WTC11 (cell line): ENCODE measurements around the gene TMEM176B. TPM values are rescaled to one million over a fixed set of nuclear protein-coding genes. Genes with fewer than 3 reads are reported as not detected.

Source experiments
- ATAC-seq: fragments of 200-7000 bp; cut with Tn5 transposase; 2 replicates; pipeline ENCODE4 v1.10.0; 2021; ENCODE audit warnings: mild to moderate bottlenecking, moderate library complexity
- CTCF ChIA-PET: fragments of 300-600 bp; sonication (Branson Sonifier 250); formaldehyde crosslinking; loops from one replicate; lab custom pipeline; 2021; ENCODE audit warnings: antibody characterized with exemption; lab: Charles Lee
- POLR2A ChIA-PET: fragments of 350-600 bp; sonication (Branson Sonifier 250); formaldehyde crosslinking; loops from one replicate; lab custom pipeline; 2021; ENCODE audit warnings: antibody characterized with exemption; lab: Charles Lee
- DNase-seq: peaks from one replicate; pipeline ENCODE4 v3.0.0; 2021; ENCODE audit warnings: low spot score
- H3K27ac Mint-ChIP-seq: 2 replicates; pipeline ENCODE4 v1.8.0; 2021; ENCODE audit warnings: mixed read lengths
- H3K27me3 Mint-ChIP-seq: 2 replicates; pipeline ENCODE4 v1.8.0; 2021; ENCODE audit warnings: low read depth, mild to moderate bottlenecking, moderate library complexity, mixed read lengths
- H3K36me3 Mint-ChIP-seq: 2 replicates; pipeline ENCODE4 v1.8.0; 2021; ENCODE audit warnings: mixed read lengths
- H3K4me1 Mint-ChIP-seq: 2 replicates; pipeline ENCODE4 v1.8.0; 2022; ENCODE audit warnings: mixed read lengths
- H3K4me3 Mint-ChIP-seq: 2 replicates; pipeline ENCODE4 v1.8.0; 2021; ENCODE audit warnings: mild to moderate bottlenecking, moderate library complexity, mixed read lengths
- H3K9me3 Mint-ChIP-seq: 2 replicates; pipeline ENCODE4 v1.8.0; 2021; ENCODE audit warnings: mixed read lengths
- AFF4 ChIP-seq: sonication (generic); formaldehyde crosslinking; IDR thresholded peaks from 2 replicates; pipeline ENCODE4 v1.8.1; 2023; ENCODE audit warnings: mild to moderate bottlenecking, missing genetic modification reagents, borderline replicate concordance
- ATF1 ChIP-seq: sonication (generic); formaldehyde crosslinking; IDR thresholded peaks from 2 replicates; pipeline ENCODE4 v1.8.1; 2023; ENCODE audit warnings: mild to moderate bottlenecking, moderate library complexity, missing genetic modification reagents
- CDX4 ChIP-seq: fragments of 250-450 bp; sonication (Bioruptor Pico); IDR thresholded peaks from 2 replicates; pipeline ENCODE4 v1.9.0; 2021; ENCODE audit warnings: moderate library complexity, mild to moderate bottlenecking, inconsistent platforms, borderline replicate concordance
- CREB1 ChIP-seq: sonication (generic); formaldehyde crosslinking; IDR thresholded peaks from 2 replicates; pipeline ENCODE4 v1.8.0; 2023; ENCODE audit warnings: mild to moderate bottlenecking, missing genetic modification reagents
- CREM ChIP-seq: sonication (generic); formaldehyde crosslinking; IDR thresholded peaks from 2 replicates; pipeline ENCODE4 v1.8.1; 2022; ENCODE audit warnings: mild to moderate bottlenecking, missing genetic modification reagents, moderate library complexity
- ESRRA ChIP-seq: sonication (generic); formaldehyde crosslinking; IDR thresholded peaks from 2 replicates; pipeline ENCODE4 v1.8.1; 2022; ENCODE audit warnings: mild to moderate bottlenecking, missing genetic modification reagents, borderline replicate concordance
- ETV6 ChIP-seq: sonication (generic); formaldehyde crosslinking; IDR thresholded peaks from 2 replicates; pipeline ENCODE4 v1.8.1; 2022; ENCODE audit warnings: mild to moderate bottlenecking, missing genetic modification reagents
- MLX ChIP-seq: sonication (generic); formaldehyde crosslinking; IDR thresholded peaks from 2 replicates; pipeline ENCODE4 v1.8.1; 2023; ENCODE audit warnings: mild to moderate bottlenecking, missing genetic modification reagents, moderate library complexity
- NFYB ChIP-seq: sonication (generic); formaldehyde crosslinking; conservative IDR thresholded peaks from 2 replicates; pipeline ENCODE4 v1.8.0; 2022; ENCODE audit warnings: low read depth, missing genetic modification reagents
- NR2C2 ChIP-seq: sonication (generic); formaldehyde crosslinking; IDR thresholded peaks from 2 replicates; pipeline ENCODE4 v1.8.0; 2022; ENCODE audit warnings: mild to moderate bottlenecking, missing genetic modification reagents
- NR3C1 ChIP-seq: sonication (generic); formaldehyde crosslinking; conservative IDR thresholded peaks from 2 replicates; pipeline ENCODE4 v1.8.1; 2023; ENCODE audit warnings: low read depth, mild to moderate bottlenecking, missing genetic modification reagents
- RELA ChIP-seq: sonication (generic); formaldehyde crosslinking; IDR thresholded peaks from 2 replicates; pipeline ENCODE4 v1.8.1; 2022; ENCODE audit warnings: missing genetic modification reagents, mild to moderate bottlenecking, borderline replicate concordance
- RORB ChIP-seq: fragments of 250-450 bp; sonication (Bioruptor Pico); IDR thresholded peaks from 2 replicates; pipeline ENCODE4 v1.9.0; 2021; ENCODE audit warnings: mild to moderate bottlenecking
- SP1 ChIP-seq: sonication (generic); formaldehyde crosslinking; conservative IDR thresholded peaks from 2 replicates; pipeline ENCODE4 v1.8.1; 2022; ENCODE audit warnings: missing genetic modification reagents
- TCF7 ChIP-seq: sonication (generic); formaldehyde crosslinking; IDR thresholded peaks from 2 replicates; pipeline ENCODE4 v1.8.0; 2022; ENCODE audit warnings: mild to moderate bottlenecking, low read depth, missing genetic modification reagents, moderate library complexity
- TEAD1 ChIP-seq: sonication (generic); formaldehyde crosslinking; IDR thresholded peaks from 2 replicates; pipeline ENCODE4 v1.8.0; 2022; ENCODE audit warnings: mild to moderate bottlenecking, missing genetic modification reagents
- TEAD4 ChIP-seq: sonication (generic); formaldehyde crosslinking; IDR thresholded peaks from 2 replicates; pipeline ENCODE4 v1.8.0; 2022; ENCODE audit warnings: mild to moderate bottlenecking, missing genetic modification reagents
- USF1 ChIP-seq: sonication (generic); formaldehyde crosslinking; IDR thresholded peaks from 2 replicates; pipeline ENCODE4 v1.8.0; 2022; ENCODE audit warnings: mild to moderate bottlenecking, missing genetic modification reagents
- USF2 ChIP-seq: sonication (generic); formaldehyde crosslinking; IDR thresholded peaks from 2 replicates; pipeline ENCODE4 v1.8.1; 2023; ENCODE audit warnings: mild to moderate bottlenecking, missing genetic modification reagents, moderate library complexity
- ZMAT4 ChIP-seq: fragments of 250-450 bp; sonication (Bioruptor Pico); IDR thresholded peaks from 2 replicates; pipeline ENCODE4 v1.9.0; 2021; ENCODE audit warnings: mild to moderate bottlenecking
- ZNF219 ChIP-seq: sonication (generic); formaldehyde crosslinking; IDR thresholded peaks from 2 replicates; pipeline ENCODE4 v1.8.0; 2023; ENCODE audit warnings: missing genetic modification reagents, mild to moderate bottlenecking, borderline replicate concordance
- ZNF317 ChIP-seq: sonication (generic); formaldehyde crosslinking; IDR thresholded peaks from 2 replicates; pipeline ENCODE4 v1.8.1; 2023; ENCODE audit warnings: low read depth, mild to moderate bottlenecking, moderate library complexity, missing genetic modification reagents, borderline replicate concordance
- ZNF396 ChIP-seq: fragments of 250-450 bp; sonication (Bioruptor Pico); IDR thresholded peaks from 2 replicates; pipeline ENCODE4 v1.8.0; 2021; ENCODE audit warnings: mild to moderate bottlenecking, moderate library complexity, borderline replicate concordance
- ZNF425 ChIP-seq: fragments of 250-450 bp; sonication (Bioruptor Pico); conservative IDR thresholded peaks from 2 replicates; pipeline ENCODE4 v1.9.0; 2021; ENCODE audit warnings: mild to moderate bottlenecking
- ZNF512 ChIP-seq: sonication (generic); formaldehyde crosslinking; IDR thresholded peaks from 2 replicates; pipeline ENCODE4 v1.8.1; 2022; ENCODE audit warnings: missing genetic modification reagents, borderline replicate concordance
- total RNA-seq: library from RNA; stranded (reverse); gene quantifications from 3 replicates; pipeline ENCODE4 v1.2.3, GENCODE V29; 2021

The TMEM176B gene
- total RNA-seq, 1 experiment from 2014 or later = 1.0 TPM

- no peak for ATAC-seq
- CTCF ChIA-PET = no interaction called here
- Mint-ChIP-seq H3K27ac (no peak overlapping the region), H3K27me3 (no peaks in the 10 kb centered on the region; the same call in 1 of the 2 replicates), H3K9me3 (no peaks in the 10 kb centered on the region), H3K36me3 (no peaks in the 10 kb centered on the region)
- POLR2A ChIA-PET = no interaction called here
- no peak for DNase-seq
- TF ChIP-seq ZNF396 (CRISPR knock-in tag) (no peak), NR3C1 (no peak), ETV6 (CRISPR knock-in tag) (no peak), CREM (CRISPR knock-in tag) (no peak), RORB (CRISPR knock-in tag) (no peak), MLX (CRISPR knock-in tag) (no peak), ZNF219 (CRISPR knock-in tag) (no peak), NR2C2 (CRISPR knock-in tag) (no peak), AFF4 (no peak), ZNF512 (CRISPR knock-in tag) (no peak), SP1 (CRISPR knock-in tag) (no peak), RELA (CRISPR knock-in tag) (no peak), CREB1 (no peak), ZMAT4 (CRISPR knock-in tag) (no peak), TEAD4 (CRISPR knock-in tag) (no peak), TEAD1 (CRISPR knock-in tag) (no peak), TCF7 (CRISPR knock-in tag) (no peak), CDX4 (no peak), USF1 (CRISPR knock-in tag) (no peak)
- TF ChIP-seq, all 79 proteins: peak for 0
- Mint-ChIP-seq H3K4me3 (no peak overlapping the region), H3K4me1 (no peaks in the 10 kb centered on the region)
Measured at GRCh38 chr7:150842716-150843115, 42.6 kb upstream of the TMEM176B start.

GRCh38 chr7:150842018-150842417 is 41.9 kb upstream of the TMEM176B start:
- no peak overlapping the region for H3K4me3 Mint-ChIP-seq
- H3K27ac Mint-ChIP-seq = no peak overlapping the region
- H3K4me1 Mint-ChIP-seq = no peaks in the 10 kb centered on the region
- CTCF ChIA-PET = interaction anchor here (0.7 kb wide), 2 partner anchors 85 to 124 kb away, joined by 3 to 7 read pairs; no protein-coding TSS in a partner anchor
- no peaks in the 10 kb centered on the region; the same call in 1 of the 2 replicates for H3K27me3 Mint-ChIP-seq
- H3K9me3 Mint-ChIP-seq = no peaks in the 10 kb centered on the region
- no peak for DNase-seq
- no peaks in the 10 kb centered on the region for H3K36me3 Mint-ChIP-seq
- ATAC-seq = no peak
- POLR2A ChIA-PET = interaction anchor here (0.7 kb wide), 1 partner anchor 36 kb away, joined by 5 read pairs; no protein-coding TSS in a partner anchor
- TF ChIP-seq ATF1 (CRISPR knock-in tag) (no peak), ESRRA (CRISPR knock-in tag) (no peak), NFYB (CRISPR knock-in tag) (no peak), ETV6 (CRISPR knock-in tag) (no peak), ZNF425 (CRISPR knock-in tag) (no peak), USF2 (CRISPR knock-in tag) (no peak), MLX (CRISPR knock-in tag) (no peak), ZNF317 (CRISPR knock-in tag) (no peak)
